Central memory CD8-positive, alpha-beta T cell (primary cell): Measurements from ENCODE around the gene ZNF618.

Experiments used
- ATAC-seq: fragments of 150-1000 bp; cut with Tn5 transposase; replicated peaks from 2 replicates; pipeline ENCODE4 v1.10.0; 2022; ENCODE audit warnings: mild to moderate bottlenecking, moderate FRiP score, moderate number of reproducible peaks; ENCODE audit not compliant: poor library complexity, severe bottlenecking; ENCODE audit errors: extremely low read depth
- DNase-seq, 2 donors: peaks; one replicate each; pipeline ENCODE4 v3.0.0; 2021; ENCODE audit warnings: low spot score in 2 of 2
- H3K27ac Mint-ChIP-seq: one replicate; pipeline ENCODE4 v1.8.0; 2022; ENCODE audit warnings: low read depth, mild to moderate bottlenecking, moderate library complexity, mixed read lengths
- H3K27me3 Mint-ChIP-seq: one replicate; pipeline ENCODE4 v1.8.0; 2022; ENCODE audit warnings: mixed read lengths
- H3K36me3 Mint-ChIP-seq: one replicate; pipeline ENCODE4 v1.8.0; 2022; ENCODE audit warnings: mild to moderate bottlenecking, moderate library complexity, mixed read lengths; ENCODE audit not compliant: insufficient read depth
- H3K4me1 Mint-ChIP-seq: one replicate; pipeline ENCODE4 v1.8.0; 2022; ENCODE audit warnings: mixed read lengths
- H3K4me3 Mint-ChIP-seq: one replicate; pipeline ENCODE4 v1.8.0; 2022; ENCODE audit warnings: mild to moderate bottlenecking, moderate library complexity, mixed read lengths
- H3K9me3 Mint-ChIP-seq: one replicate; pipeline ENCODE4 v1.8.0; 2022; ENCODE audit warnings: mixed read lengths

The ZNF618 gene

GRCh38 chr9:113886466-113886865, 10.4 kb downstream of the ZNF618 start:
- no peaks in the 10 kb centered on the region for H3K27me3 Mint-ChIP-seq
- H3K4me1 Mint-ChIP-seq: peaks cover 14% of the 10 kb centered on the region
- H3K36me3 Mint-ChIP-seq: no peaks in the 10 kb centered on the region
- no peaks in the 10 kb centered on the region for H3K9me3 Mint-ChIP-seq
- DNase-seq (no peak), ATAC-seq (peak; percentile 14)
- peak overlapping the region; percentile 61 for H3K4me3 Mint-ChIP-seq
- peak overlapping the region; percentile 27 for H3K27ac Mint-ChIP-seq

DNA sequence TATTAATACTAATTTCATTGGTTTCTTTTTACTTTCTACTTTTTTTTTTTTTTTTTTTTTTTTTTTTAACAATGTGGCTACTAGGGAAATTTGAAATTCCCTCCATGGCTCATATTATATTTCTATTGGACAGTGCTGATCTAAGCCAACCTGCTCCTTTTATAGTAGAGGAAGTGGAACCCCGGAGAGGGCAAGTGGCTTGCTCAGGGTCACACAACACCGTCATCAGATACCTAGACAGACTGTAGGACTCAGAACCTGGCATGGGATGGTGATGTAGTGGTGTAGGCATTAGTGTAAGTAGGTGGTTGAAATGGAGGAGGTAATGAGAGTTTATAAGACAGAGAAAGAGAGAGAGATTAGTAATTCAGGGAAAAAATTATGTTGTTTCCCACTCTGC, 10.8 kb downstream of the ZNF618 start:
- DNase-seq (no peak), ATAC-seq (no peak)
- Mint-ChIP-seq H3K27ac (no peak overlapping the region), H3K27me3 (no peaks in the 10 kb centered on the region), H3K9me3 (no peaks in the 10 kb centered on the region), H3K4me1 (peaks cover 14% of the 10 kb centered on the region), H3K36me3 (no peaks in the 10 kb centered on the region), H3K4me3 (peak overlapping the region; percentile 61)

GRCh38 chr9:113887436-113887835, 11.3 kb downstream of the ZNF618 start:
- H3K4me3 Mint-ChIP-seq: no peak overlapping the region
- DNase-seq: no peak
- ATAC-seq: no peak
- no peaks in the 10 kb centered on the region for H3K27me3 Mint-ChIP-seq
- no peaks in the 10 kb centered on the region for H3K36me3 Mint-ChIP-seq
- peaks cover 14% of the 10 kb centered on the region for H3K4me1 Mint-ChIP-seq
- H3K27ac Mint-ChIP-seq: no peak overlapping the region
- no peaks in the 10 kb centered on the region for H3K9me3 Mint-ChIP-seq

GRCh38 chr9:113888336-113888735, 12.2 kb downstream of the ZNF618 start:
- DNase-seq (no peak), ATAC-seq (no peak)
- Mint-ChIP-seq H3K4me3 (no peak overlapping the region), H3K27ac (no peak overlapping the region), H3K4me1 (peaks cover 14% of the 10 kb centered on the region), H3K9me3 (no peaks in the 10 kb centered on the region), H3K27me3 (no peaks in the 10 kb centered on the region), H3K36me3 (no peaks in the 10 kb centered on the region)

DNA sequence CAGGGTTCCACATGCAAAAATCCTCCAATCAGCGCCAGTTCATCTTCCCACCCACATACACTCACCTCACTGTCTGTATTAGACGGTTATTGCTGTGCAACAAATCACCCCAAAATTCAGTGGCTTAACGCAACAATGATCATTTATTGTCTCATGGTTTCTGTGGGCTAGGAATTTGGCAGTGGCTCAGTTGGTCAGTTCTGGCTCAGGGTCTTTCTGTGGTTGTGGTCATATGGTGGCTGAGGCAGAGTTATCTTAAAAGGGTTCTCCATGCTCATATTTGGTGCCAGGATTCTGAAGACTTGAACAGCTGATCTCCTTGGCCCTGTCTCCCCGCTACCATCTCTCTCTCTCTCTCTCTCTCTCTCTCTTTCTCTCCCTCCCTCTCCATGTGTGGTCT, 12.9 kb downstream of the ZNF618 start:
- H3K27me3 Mint-ChIP-seq: no peaks in the 10 kb centered on the region
- H3K36me3 Mint-ChIP-seq: no peaks in the 10 kb centered on the region
- ATAC-seq: no peak
- H3K4me3 Mint-ChIP-seq: no peak overlapping the region
- peaks cover 14% of the 10 kb centered on the region for H3K4me1 Mint-ChIP-seq
- no peak for DNase-seq
- no peak overlapping the region for H3K27ac Mint-ChIP-seq
- no peaks in the 10 kb centered on the region for H3K9me3 Mint-ChIP-seq

DNA sequence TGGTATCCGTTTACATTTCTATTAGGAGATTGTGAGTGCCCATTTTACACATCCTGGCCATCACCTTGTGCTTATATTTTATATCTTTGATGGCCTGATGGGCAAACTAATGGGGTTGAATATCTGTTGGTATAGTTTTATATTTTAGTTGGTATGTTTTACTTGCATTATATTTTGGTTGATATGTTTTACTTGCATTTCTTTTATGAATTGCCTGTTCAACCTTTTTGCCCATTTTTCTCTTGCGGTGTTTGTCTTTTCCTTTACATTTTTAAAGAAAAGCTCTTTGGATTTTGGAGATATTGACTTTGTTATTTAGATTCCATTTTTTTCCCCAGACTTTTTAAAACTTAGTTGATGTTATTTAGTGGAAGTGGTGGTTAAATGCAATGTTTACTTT, 14.6 kb downstream of the ZNF618 start:
- H3K4me1 Mint-ChIP-seq: peaks cover 14% of the 10 kb centered on the region
- ATAC-seq: no peak
- DNase-seq: no peak
- no peak overlapping the region for H3K27ac Mint-ChIP-seq
- H3K9me3 Mint-ChIP-seq: no peaks in the 10 kb centered on the region
- H3K4me3 Mint-ChIP-seq: no peak overlapping the region
- no peaks in the 10 kb centered on the region for H3K36me3 Mint-ChIP-seq
- H3K27me3 Mint-ChIP-seq: no peaks in the 10 kb centered on the region

DNA sequence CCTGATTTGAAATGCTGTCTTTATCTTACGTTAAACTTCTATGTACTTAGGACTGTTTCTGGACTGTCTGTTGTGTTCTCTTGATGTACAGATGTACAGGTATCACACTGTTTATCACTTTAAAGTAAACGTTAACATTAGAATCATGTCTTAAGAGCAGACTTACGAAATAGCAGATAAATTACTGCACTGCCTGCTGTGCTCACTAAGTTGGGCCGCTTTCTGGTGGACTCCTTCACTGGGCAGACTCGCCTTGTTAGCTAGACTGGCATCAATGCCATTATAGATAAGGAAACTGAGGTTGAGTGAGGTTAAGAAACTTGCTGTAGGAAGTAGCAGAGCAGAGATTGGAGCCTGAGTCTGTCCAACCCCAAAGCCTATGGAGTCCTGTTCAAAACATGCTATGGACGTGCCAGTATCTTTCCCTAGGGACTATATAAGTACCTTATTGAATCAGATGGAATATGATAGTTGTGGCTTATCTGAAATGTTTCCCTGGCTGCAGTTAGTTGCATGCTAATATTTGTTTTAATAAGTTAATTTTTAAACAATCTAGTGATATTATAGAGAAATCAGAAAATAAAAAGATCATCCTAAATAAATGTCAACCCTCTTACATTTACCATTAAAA, 16.9 kb downstream of the ZNF618 start:
- no peaks in the 10 kb centered on the region for H3K4me1 Mint-ChIP-seq
- no peak for ATAC-seq

DNA sequence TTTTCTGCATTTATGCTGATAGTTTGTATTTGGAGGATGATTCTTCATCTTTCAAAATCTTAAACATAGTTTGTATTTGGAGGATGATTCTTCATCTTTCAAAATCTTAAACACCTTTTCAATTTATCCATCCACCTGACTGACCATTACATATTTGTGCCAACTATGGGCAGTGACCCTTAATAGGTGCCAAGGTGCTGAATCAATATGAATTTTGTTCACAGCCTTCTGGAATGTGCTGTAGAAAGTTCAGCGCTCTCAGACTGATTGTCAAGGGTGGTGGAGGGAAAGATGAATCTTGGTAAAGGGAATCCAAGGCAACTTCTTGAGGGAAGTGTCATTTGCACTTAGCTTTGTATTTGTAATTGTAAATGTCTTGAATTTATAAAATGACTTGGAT, 18.1 kb downstream of the ZNF618 start:
- Mint-ChIP-seq H3K9me3 (no peaks in the 10 kb centered on the region), H3K27ac (no peak overlapping the region), H3K27me3 (peaks cover 26% of the 10 kb centered on the region), H3K4me1 (no peaks in the 10 kb centered on the region), H3K36me3 (no peaks in the 10 kb centered on the region), H3K4me3 (no peak overlapping the region)
- ATAC-seq (no peak), DNase-seq (no peak)

More for the DNA sequence above, 16.9 kb downstream of the ZNF618 start:
- Mint-ChIP-seq H3K4me3 (no peak overlapping the region), H3K9me3 (no peaks in the 10 kb centered on the region), H3K27me3 (peaks cover 14% of the 10 kb centered on the region), H3K27ac (no peak overlapping the region), H3K36me3 (no peaks in the 10 kb centered on the region)
- no peak for DNase-seq

- Mint-ChIP-seq H3K4me1 (no peaks in the 10 kb centered on the region), H3K4me3 (no peak overlapping the region), H3K36me3 (no peaks in the 10 kb centered on the region), H3K9me3 (no peaks in the 10 kb centered on the region), H3K27ac (no peak overlapping the region), H3K27me3 (peaks cover 31% of the 10 kb centered on the region)
- ATAC-seq: no peak
- DNase-seq: no peak
Measured at GRCh38 chr9:113895526-113895925, 19.4 kb downstream of the ZNF618 start.

DNA sequence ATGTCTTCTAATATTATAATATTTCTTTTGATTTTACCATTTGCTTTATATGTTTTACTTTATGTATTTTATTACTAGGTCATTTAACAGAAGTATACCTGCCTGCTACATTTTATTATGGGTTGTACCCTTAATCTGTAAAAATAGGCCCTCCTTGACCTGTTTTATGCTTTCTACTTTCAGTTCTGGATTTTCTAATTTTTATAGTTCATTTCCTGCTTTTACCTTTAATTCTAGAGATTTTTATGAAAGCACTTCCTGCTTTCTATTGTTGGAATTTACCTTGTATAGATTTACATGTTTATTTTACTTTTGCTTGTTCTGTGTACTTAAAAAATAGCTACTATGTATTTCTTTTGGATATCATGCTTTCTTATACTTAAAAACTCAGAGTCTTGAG, 20.6 kb downstream of the ZNF618 start:
- ATAC-seq: no peak
- H3K27ac Mint-ChIP-seq: no peak overlapping the region
- H3K4me1 Mint-ChIP-seq: no peaks in the 10 kb centered on the region
- no peaks in the 10 kb centered on the region for H3K9me3 Mint-ChIP-seq
- peaks cover 41% of the 10 kb centered on the region for H3K27me3 Mint-ChIP-seq
- no peaks in the 10 kb centered on the region for H3K36me3 Mint-ChIP-seq
- DNase-seq: no peak
- no peak overlapping the region for H3K4me3 Mint-ChIP-seq

GRCh38 chr9:113898151-113898550, 22.0 kb downstream of the ZNF618 start:
- Mint-ChIP-seq H3K27me3 (peaks cover 48% of the 10 kb centered on the region), H3K36me3 (no peaks in the 10 kb centered on the region), H3K9me3 (no peaks in the 10 kb centered on the region), H3K4me1 (no peaks in the 10 kb centered on the region), H3K4me3 (no peak overlapping the region), H3K27ac (no peak overlapping the region)
- DNase-seq (no peak), ATAC-seq (no peak)

GRCh38 chr9:113898596-113898995, 22.5 kb downstream of the ZNF618 start:
- DNase-seq (no peak), ATAC-seq (no peak)
- Mint-ChIP-seq H3K27me3 (peaks cover 52% of the 10 kb centered on the region), H3K4me1 (no peaks in the 10 kb centered on the region), H3K9me3 (peaks cover under 1% of the 10 kb centered on the region), H3K4me3 (no peak overlapping the region), H3K36me3 (no peaks in the 10 kb centered on the region), H3K27ac (no peak overlapping the region)

GRCh38 chr9:113899205-113899604, 23.1 kb downstream of the ZNF618 start:
- no peak for ATAC-seq

More at GRCh38 chr9:113899205-113899604, 23.1 kb downstream of the ZNF618 start:
- Mint-ChIP-seq H3K9me3 (peaks cover 6% of the 10 kb centered on the region), H3K36me3 (no peaks in the 10 kb centered on the region), H3K27me3 (peaks cover 58% of the 10 kb centered on the region), H3K4me3 (no peak overlapping the region), H3K4me1 (no peaks in the 10 kb centered on the region), H3K27ac (no peak overlapping the region)
- no peak for DNase-seq
